HG02623 (cell line): ENCODE data around the gene PIGX.

Source experiments
- ATAC-seq: cut with Tn5 transposase; IDR thresholded peaks from one replicate; pipeline ENCODE4 v1.9.1; 2021; ENCODE audit warnings: moderate library complexity; ENCODE audit not compliant: unreplicated experiment

PIGX gene

GRCh38 chr3:196754091-196754981, 42.2 kb downstream of the PIGX start:
- ATAC-seq, result no peak

- ATAC-seq, result no peak
Observed at GRCh38 chr3:196756732-196757131, 44.6 kb downstream of the PIGX start.

GRCh38 chr3:196757876-196758739, 45.9 kb downstream of the PIGX start:
- no peak for ATAC-seq

- ATAC-seq, result no peak
Observed at GRCh38 chr3:196763179-196763578, 51.0 kb downstream of the PIGX start.

GRCh38 chr3:196765454-196765853, 53.3 kb downstream of the PIGX start:
- no peak for ATAC-seq

- ATAC-seq, result no peak
Observed at GRCh38 chr3:196771067-196771466, 58.9 kb downstream of the PIGX start.

- ATAC-seq, result no peak
Observed at GRCh38 chr3:196772102-196772501, 59.9 kb downstream of the PIGX start.

- ATAC-seq, result no peak
Observed at GRCh38 chr3:196772897-196773296, 60.7 kb downstream of the PIGX start.

- ATAC-seq, result no peak
Observed at GRCh38 chr3:196774191-196774820, 62.1 kb downstream of the PIGX start.

GRCh38 chr3:196774848-196775422, 62.8 kb downstream of the PIGX start:
- no peak for ATAC-seq

- ATAC-seq, result no peak
Observed at GRCh38 chr3:196775938-196776337, 63.8 kb downstream of the PIGX start.

- no peak for ATAC-seq
Observed at GRCh38 chr3:196777836-196778235, 65.7 kb downstream of the PIGX start.

GRCh38 chr3:196778755-196779154, 66.6 kb downstream of the PIGX start:
- no peak for ATAC-seq

GRCh38 chr3:196782511-196782910, 70.3 kb downstream of the PIGX start:
- no peak for ATAC-seq
